ENCODE data around the gene PTBP3. TPM values are rescaled to one million over a fixed set of nuclear protein-coding genes. Genes with fewer than 3 reads are reported as not detected.
A peak's percentile ranks its signal among the peaks of the same experiment; 100 is the strongest.

Gene PTBP3
- total RNA-seq, 1 donor, result 57.0 TPM

GRCh38 chr9:112247090-112247489 lies 86.3 kb downstream of the PTBP3 start:
- DNase-seq (ENCODE audit: low read depth), result no peak
- H3K4me3 ChIP-seq (ENCODE audit: low read depth, low read length), result no peak overlapping the region
- TF ChIP-seq, protein P1, sequence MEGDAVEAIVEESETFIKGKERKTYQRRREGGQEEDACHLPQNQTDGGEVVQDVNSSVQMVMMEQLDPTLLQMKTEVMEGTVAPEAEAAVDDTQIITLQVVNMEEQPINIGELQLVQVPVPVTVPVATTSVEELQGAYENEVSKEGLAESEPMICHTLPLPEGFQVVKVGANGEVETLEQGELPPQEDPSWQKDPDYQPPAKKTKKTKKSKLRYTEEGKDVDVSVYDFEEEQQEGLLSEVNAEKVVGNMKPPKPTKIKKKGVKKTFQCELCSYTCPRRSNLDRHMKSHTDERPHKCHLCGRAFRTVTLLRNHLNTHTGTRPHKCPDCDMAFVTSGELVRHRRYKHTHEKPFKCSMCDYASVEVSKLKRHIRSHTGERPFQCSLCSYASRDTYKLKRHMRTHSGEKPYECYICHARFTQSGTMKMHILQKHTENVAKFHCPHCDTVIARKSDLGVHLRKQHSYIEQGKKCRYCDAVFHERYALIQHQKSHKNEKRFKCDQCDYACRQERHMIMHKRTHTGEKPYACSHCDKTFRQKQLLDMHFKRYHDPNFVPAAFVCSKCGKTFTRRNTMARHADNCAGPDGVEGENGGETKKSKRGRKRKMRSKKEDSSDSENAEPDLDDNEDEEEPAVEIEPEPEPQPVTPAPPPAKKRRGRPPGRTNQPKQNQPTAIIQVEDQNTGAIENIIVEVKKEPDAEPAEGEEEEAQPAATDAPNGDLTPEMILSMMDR (IDR thresholded peaks at IDR 0.05; ENCODE audit: insufficient read depth, low read depth, low read length), result no peak

DNA sequence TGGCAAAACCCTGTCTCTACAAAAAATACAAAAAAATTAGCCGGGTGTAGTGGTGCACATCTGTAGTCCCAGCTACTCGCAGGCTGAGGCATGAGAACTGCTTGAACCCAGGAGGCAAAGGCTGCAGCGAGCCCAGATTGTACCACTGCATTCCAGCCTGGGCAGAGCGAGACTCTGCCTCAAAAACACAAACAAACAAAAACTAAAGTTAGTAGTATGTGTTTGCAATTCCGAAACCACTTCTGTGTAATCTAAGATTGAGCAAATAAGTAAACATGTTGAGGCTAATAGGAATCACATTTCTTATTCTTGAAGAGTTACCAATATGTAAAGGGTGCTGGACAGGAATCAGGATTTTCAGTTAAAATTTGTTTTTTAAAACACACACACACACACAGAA lies 88.3 kb downstream of the PTBP3 start:
- TF ChIP-seq, protein P1 (IDR thresholded peaks at IDR 0.05; ENCODE audit: insufficient read depth, low read depth, low read length), result no peak
- no peak overlapping the region for H3K4me3 ChIP-seq (ENCODE audit: low read depth, low read length)
- no peak for DNase-seq (ENCODE audit: low read depth)

DNA sequence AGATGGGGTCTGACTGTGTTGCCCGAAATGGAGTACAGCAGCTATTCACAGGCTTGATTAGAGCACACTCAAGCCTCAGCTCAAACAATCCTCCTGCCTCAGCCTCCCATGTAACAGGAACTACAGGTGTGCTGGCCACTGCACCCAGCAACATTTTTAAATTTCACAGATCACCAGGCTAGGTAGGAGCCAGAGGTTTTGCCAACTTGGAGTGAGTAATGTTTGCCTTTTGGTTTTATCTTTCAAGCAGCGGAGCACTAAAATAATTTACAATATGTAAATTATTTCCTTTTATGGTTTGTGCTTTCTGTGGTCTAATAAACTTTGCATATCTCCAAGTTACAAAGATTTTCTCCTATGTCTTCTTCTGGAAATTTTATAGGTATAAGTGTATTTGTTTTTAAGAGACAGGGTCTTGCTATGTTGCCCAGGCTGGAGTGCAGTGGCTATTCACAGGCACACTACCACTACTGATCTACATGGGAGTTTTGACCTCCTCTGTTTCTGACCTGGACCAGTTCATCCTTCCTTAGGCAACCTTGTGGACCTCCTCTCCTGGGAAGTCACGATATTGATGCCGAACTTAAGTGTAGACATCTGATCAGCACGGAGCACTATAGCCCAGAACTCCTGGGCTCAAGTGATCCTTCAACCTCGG lies 91.1 kb downstream of the PTBP3 start:
- DNase-seq (ENCODE audit: low read depth), result no peak
- H3K4me3 ChIP-seq (ENCODE audit: low read depth, low read length), result no peak overlapping the region
- TF ChIP-seq, protein P1 (IDR thresholded peaks at IDR 0.05; ENCODE audit: insufficient read depth, low read depth, low read length), result no peak

- peak; percentile 80 for DNase-seq (ENCODE audit: low read depth)
- TF ChIP-seq, protein P1 (IDR thresholded peaks at IDR 0.05; ENCODE audit: insufficient read depth, low read depth, low read length), result no peak
- no peak overlapping the region for H3K4me3 ChIP-seq (ENCODE audit: low read depth, low read length)
Measured at GRCh38 chr9:112241491-112241890, 91.9 kb downstream of the PTBP3 start.

DNA sequence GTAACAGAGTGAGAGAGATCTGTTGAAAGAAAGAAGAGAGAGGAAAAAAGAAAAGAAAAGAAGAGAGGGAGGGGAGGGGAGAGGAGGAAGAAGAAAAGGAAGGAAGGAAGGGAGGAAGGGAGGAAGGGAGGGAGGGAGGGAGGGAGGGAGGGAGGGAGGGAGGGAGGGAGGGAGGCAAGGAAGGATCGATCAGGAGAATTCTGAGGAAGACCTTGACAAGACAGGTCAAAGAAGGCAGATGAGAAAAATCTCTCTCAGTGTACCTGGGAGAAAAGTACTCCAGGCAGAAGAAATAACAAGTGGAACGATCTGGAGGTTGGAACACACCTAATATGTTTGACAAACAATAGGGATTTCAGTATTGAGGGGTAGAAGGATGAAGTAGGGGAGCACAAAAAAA lies 93.7 kb downstream of the PTBP3 start:
- no peak for DNase-seq (ENCODE audit: low read depth)
- H3K4me3 ChIP-seq (ENCODE audit: low read depth, low read length), result no peak overlapping the region
- TF ChIP-seq, protein P1 (IDR thresholded peaks at IDR 0.05; ENCODE audit: insufficient read depth, low read depth, low read length), result no peak

GRCh38 chr9:112239284-112239683 lies 94.1 kb downstream of the PTBP3 start:
- DNase-seq (ENCODE audit: low read depth), result peak; percentile 47
- no peak overlapping the region for H3K4me3 ChIP-seq (ENCODE audit: low read depth, low read length)
- TF ChIP-seq, protein P1 (IDR thresholded peaks at IDR 0.05; ENCODE audit: insufficient read depth, low read depth, low read length), result no peak

GRCh38 chr9:112234779-112235178 lies 98.6 kb downstream of the PTBP3 start:
- no peak for DNase-seq (ENCODE audit: low read depth)
- no peak overlapping the region for H3K4me3 ChIP-seq (ENCODE audit: low read depth, low read length)
- TF ChIP-seq, protein P1 (IDR thresholded peaks at IDR 0.05; ENCODE audit: insufficient read depth, low read depth, low read length), result no peak

Measured in fibroblast of villous mesenchyme (primary cell).